HG02588 (cell line): ENCODE data around the gene BIVM.

Source experiments
- ATAC-seq: cut with Tn5 transposase; IDR thresholded peaks from one replicate; pipeline ENCODE4 v1.9.1; 2021; ENCODE audit warnings: mild to moderate bottlenecking, moderate library complexity; ENCODE audit not compliant: unreplicated experiment

Gene BIVM

GRCh38 chr13:102781591-102781990 lies 17.3 kb upstream of the BIVM start:
- ATAC-seq, result no peak

- no peak for ATAC-seq
These were observed 14.4 kb upstream of the BIVM start for GRCh38 chr13:102784483-102784882.

- no peak for ATAC-seq
These were observed 10.2 kb upstream of the BIVM start for GRCh38 chr13:102788683-102789082.

GRCh38 chr13:102792396-102792795 lies 6.5 kb upstream of the BIVM start:
- ATAC-seq, result no peak

- ATAC-seq, result no peak
These were observed 5.1 kb upstream of the BIVM start for GRCh38 chr13:102793611-102794355.

GRCh38 chr13:102799426-102800144 lies 666 bp downstream of the BIVM start:
- peak; percentile 8 for ATAC-seq

GRCh38 chr13:102800145-102801041 lies 1.5 kb downstream of the BIVM start:
- ATAC-seq, result peak; percentile 79

GRCh38 chr13:102805680-102806079 lies 6.8 kb downstream of the BIVM start:
- ATAC-seq, result no peak

- no peak for ATAC-seq
These were observed 8.8 kb downstream of the BIVM start for GRCh38 chr13:102807699-102808098.

GRCh38 chr13:102812611-102813287 lies 13.8 kb downstream of the BIVM start:
- ATAC-seq, result no peak

GRCh38 chr13:102814025-102814607 lies 15.2 kb downstream of the BIVM start:
- no peak for ATAC-seq

GRCh38 chr13:102814793-102815192 lies 15.9 kb downstream of the BIVM start:
- no peak for ATAC-seq

- ATAC-seq, result no peak
These were observed 16.9 kb downstream of the BIVM start for GRCh38 chr13:102815788-102816187.

- no peak for ATAC-seq
These were observed 17.8 kb downstream of the BIVM start for GRCh38 chr13:102816708-102817107.

GRCh38 chr13:102817241-102817640 lies 18.3 kb downstream of the BIVM start:
- no peak for ATAC-seq

GRCh38 chr13:102817907-102818306 lies 19.0 kb downstream of the BIVM start:
- ATAC-seq, result no peak

GRCh38 chr13:102825400-102825799 lies 26.5 kb downstream of the BIVM start:
- no peak for ATAC-seq

- ATAC-seq, result no peak
These were observed 27.2 kb downstream of the BIVM start for GRCh38 chr13:102825921-102826706.

GRCh38 chr13:102830646-102831045 lies 31.7 kb downstream of the BIVM start:
- no peak for ATAC-seq

GRCh38 chr13:102836471-102836870 lies 37.6 kb downstream of the BIVM start:
- no peak for ATAC-seq
